Activated CD4-positive, alpha-beta T cell treated with anti-CD3 and anti-CD28 coated beads, Interleukin-2, amount 10 ng/mL, durations not matched to agents 24 days and 14 days (primary cell): ENCODE results near the gene NUP62CL. TPM values are rescaled to one million over a fixed set of nuclear protein-coding genes. Genes with fewer than 3 reads are reported as not detected.
"Not testable (repeated sequence)": the region's sequence is repeated elsewhere in the genome, so short reads cannot be mapped to it uniquely, and the experiment has no call there.

Experiments
- DNase-seq: peaks from one replicate; pipeline ENCODE4 v3.0.0; 2022
- H3K27ac Mint-ChIP-seq: one replicate; pipeline ENCODE4 v1.8.0; 2022; ENCODE audit warnings: mild to moderate bottlenecking, mixed read lengths
- H3K27me3 Mint-ChIP-seq: one replicate; pipeline ENCODE4 v1.8.0; 2022; ENCODE audit warnings: mixed read lengths
- H3K36me3 Mint-ChIP-seq: one replicate; pipeline ENCODE4 v1.8.0; 2022; ENCODE audit warnings: low read depth, mild to moderate bottlenecking, mixed read lengths
- H3K4me1 Mint-ChIP-seq: one replicate; pipeline ENCODE4 v1.8.0; 2021; ENCODE audit warnings: mixed read lengths
- H3K4me3 Mint-ChIP-seq: one replicate; pipeline ENCODE4 v1.8.0; 2022; ENCODE audit warnings: mild to moderate bottlenecking, moderate library complexity, mixed read lengths
- H3K9me3 Mint-ChIP-seq: one replicate; pipeline ENCODE4 v1.8.0; 2021; ENCODE audit warnings: mixed read lengths
- intact Hi-C: fragments of 100-400 bp; cut with micrococcal nuclease; formaldehyde crosslinking; loops from one replicate; pipeline ENCODE4 v1.15.1; 2023
- total RNA-seq: library from RNA; stranded (reverse); gene quantifications from 2 replicates; pipeline ENCODE4 v1.2.3, GENCODE V29; 2022

NUP62CL gene
- total RNA-seq, 1 donor from 2014 or later = 1.1 TPM

DNA sequence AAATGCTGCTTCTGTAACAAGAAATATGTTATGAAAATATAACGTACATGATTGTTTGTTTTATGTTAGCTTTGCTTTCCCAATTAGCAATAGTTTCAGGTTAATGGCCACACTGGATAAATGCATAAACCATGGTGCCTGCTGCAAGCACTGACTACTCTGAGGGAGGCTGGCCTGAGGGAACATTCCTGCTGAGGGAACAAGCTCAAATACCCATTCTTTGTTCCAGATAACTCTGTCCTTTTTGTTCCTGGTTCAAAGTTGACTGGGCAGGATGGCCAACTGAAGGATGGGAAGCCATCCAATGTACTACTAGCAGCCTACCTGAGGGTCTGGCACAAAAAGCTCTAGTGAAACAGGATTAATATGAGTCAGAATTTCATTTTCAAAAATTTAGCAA is 37.5 kb downstream of the NUP62CL start:
- intact Hi-C loops = no loop called here
- Mint-ChIP-seq H3K4me3 (no peak overlapping the region), H3K4me1 (no peaks in the 10 kb centered on the region), H3K27ac (no peak overlapping the region), H3K9me3 (no peaks in the 10 kb centered on the region), H3K36me3 (no peaks in the 10 kb centered on the region), H3K27me3 (no peaks in the 10 kb centered on the region)
- DNase-seq = no peak

- Mint-ChIP-seq H3K27ac (no peak overlapping the region), H3K27me3 (no peaks in the 10 kb centered on the region), H3K4me1 (no peaks in the 10 kb centered on the region), H3K4me3 (no peak overlapping the region), H3K36me3 (no peaks in the 10 kb centered on the region), H3K9me3 (no peaks in the 10 kb centered on the region)
- no peak for DNase-seq
- intact Hi-C loops = no loop called here
Measured at GRCh38 chrX:107168257-107168656, 38.0 kb downstream of the NUP62CL start.

- Mint-ChIP-seq H3K27ac (no peak overlapping the region), H3K4me1 (no peaks in the 10 kb centered on the region), H3K4me3 (no peak overlapping the region), H3K9me3 (no peaks in the 10 kb centered on the region), H3K27me3 (no peaks in the 10 kb centered on the region), H3K36me3 (no peaks in the 10 kb centered on the region)
- intact Hi-C loops = no loop called here
- no peak for DNase-seq
Measured at GRCh38 chrX:107167163-107167921, 38.9 kb downstream of the NUP62CL start.

- intact Hi-C loops = loop anchor here (5.0 kb wide), 1 partner anchor 40 kb away; the partner anchor contains the start of gene RBM41
- DNase-seq, H3K36me3 Mint-ChIP-seq, H3K27ac Mint-ChIP-seq, H3K27me3 Mint-ChIP-seq, H3K9me3 Mint-ChIP-seq, H3K4me1 Mint-ChIP-seq, H3K4me3 Mint-ChIP-seq: not testable (repeated sequence)
Measured at GRCh38 chrX:107157618-107158017, 48.6 kb downstream of the NUP62CL start.

DNA sequence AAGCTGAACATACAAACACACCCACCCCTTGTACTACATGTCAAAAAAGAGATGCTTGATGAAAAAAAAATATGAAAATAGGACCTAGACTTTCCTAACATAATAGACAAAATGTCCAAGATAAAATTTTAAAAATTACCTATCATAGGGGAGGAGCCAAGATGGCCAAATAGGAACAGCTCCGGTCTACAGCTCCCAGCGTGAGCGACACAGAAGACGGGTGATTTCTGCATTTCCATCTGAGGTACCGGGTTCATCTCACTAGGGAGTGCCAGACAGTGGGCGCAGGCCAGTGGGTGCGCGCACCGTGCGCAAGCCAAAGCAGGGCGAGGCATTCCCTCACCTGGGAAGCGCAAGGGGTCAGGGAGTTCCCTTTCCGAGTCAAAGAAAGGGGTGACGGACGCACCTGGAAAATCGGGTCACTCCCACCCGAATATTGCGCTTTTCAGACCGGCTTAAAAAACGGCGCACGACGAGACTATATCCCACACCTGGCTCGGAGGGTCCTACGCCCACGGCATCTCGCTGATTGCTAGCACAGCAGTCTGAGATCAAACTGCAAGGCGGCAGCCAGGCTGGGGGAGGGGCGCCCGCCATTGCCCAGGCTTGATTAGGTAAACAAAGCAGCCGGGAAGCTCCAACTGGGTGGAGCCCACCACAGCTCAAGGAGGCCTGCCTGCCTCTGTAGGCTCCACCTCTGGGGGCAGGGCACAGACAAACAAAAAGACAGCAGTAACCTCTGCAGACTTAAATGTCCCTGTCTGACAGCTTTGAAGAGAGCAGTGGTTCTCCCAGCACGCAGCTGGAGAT is 50.4 kb downstream of the NUP62CL start:
- peak overlapping the region; percentile 81 for H3K4me3 Mint-ChIP-seq
- intact Hi-C loops = loop anchor here (5.0 kb wide), 1 partner anchor 39 kb away; the partner anchor contains the start of gene RBM41
- not testable (repeated sequence) for H3K36me3 Mint-ChIP-seq, DNase-seq, H3K27me3 Mint-ChIP-seq, H3K9me3 Mint-ChIP-seq, H3K4me1 Mint-ChIP-seq
- peak overlapping the region; percentile 87 for H3K27ac Mint-ChIP-seq

DNA sequence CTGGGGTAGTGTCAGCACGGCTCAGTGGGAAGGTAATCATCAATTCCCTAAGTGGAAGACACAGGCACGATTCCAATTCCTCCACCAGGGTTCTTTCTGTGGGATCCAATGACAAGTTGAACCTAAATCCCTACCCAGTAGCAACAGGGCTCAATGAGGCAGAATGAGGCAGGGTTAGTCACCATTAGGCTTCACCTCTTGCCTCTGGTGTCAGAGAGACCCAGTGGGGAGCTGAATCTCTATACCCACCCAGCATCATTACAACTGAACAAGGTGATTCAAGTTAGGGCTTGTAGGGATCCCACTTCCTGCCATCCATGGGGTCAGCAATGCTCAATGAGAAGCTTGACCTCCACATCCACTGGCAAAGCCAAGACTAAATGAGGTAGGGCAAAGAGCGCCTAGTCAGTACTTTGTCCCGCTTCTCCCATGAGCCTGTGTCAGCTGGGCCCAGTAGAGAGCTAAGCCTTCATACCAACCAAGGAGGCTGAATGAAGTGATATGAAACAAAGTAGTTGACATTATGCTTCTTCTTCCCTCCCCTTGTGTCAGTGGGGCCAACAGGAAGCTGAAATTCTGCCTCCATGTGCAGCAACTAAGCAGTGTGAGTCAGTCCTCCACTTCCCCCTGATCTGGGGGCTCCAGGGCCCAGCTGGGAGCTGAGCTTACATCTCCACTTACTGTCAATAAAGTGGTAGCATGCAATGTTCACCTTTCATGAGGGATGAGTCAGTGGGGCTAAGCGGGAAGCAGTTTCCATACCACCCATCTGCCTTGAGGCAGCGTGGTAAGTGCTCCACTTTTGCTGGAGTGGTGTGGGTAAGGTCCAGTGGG is 51.2 kb downstream of the NUP62CL start:
- peak overlapping the region; percentile 81 for H3K4me3 Mint-ChIP-seq
- no peaks in the 10 kb centered on the region for H3K27me3 Mint-ChIP-seq
- intact Hi-C loops = loop anchor here (5.0 kb wide), 1 partner anchor 38 kb away; the partner anchor contains the start of gene RBM41
- peak overlapping the region; percentile 87 for H3K27ac Mint-ChIP-seq
- no peaks in the 10 kb centered on the region for H3K36me3 Mint-ChIP-seq
- peak; percentile 65 for DNase-seq
- H3K4me1 Mint-ChIP-seq = peaks cover 5% of the 10 kb centered on the region
- H3K9me3 Mint-ChIP-seq = no peaks in the 10 kb centered on the region

GRCh38 chrX:107153005-107153404 is 53.2 kb downstream of the NUP62CL start:
- H3K27ac Mint-ChIP-seq = no peak overlapping the region
- H3K36me3 Mint-ChIP-seq = no peaks in the 10 kb centered on the region
- no peak for DNase-seq
- H3K9me3 Mint-ChIP-seq = no peaks in the 10 kb centered on the region
- intact Hi-C loops = no loop called here
- H3K27me3 Mint-ChIP-seq = no peaks in the 10 kb centered on the region
- no peak overlapping the region for H3K4me3 Mint-ChIP-seq
- peaks cover 5% of the 10 kb centered on the region for H3K4me1 Mint-ChIP-seq

GRCh38 chrX:107146670-107147069 is 59.6 kb downstream of the NUP62CL start:
- H3K27me3 Mint-ChIP-seq = no peaks in the 10 kb centered on the region
- H3K4me3 Mint-ChIP-seq = no peak overlapping the region
- peaks cover 3% of the 10 kb centered on the region for H3K4me1 Mint-ChIP-seq
- no peaks in the 10 kb centered on the region for H3K9me3 Mint-ChIP-seq
- intact Hi-C loops = no loop called here
- DNase-seq = no peak
- no peak overlapping the region for H3K27ac Mint-ChIP-seq
- H3K36me3 Mint-ChIP-seq = no peaks in the 10 kb centered on the region

- no peak for DNase-seq
- intact Hi-C loops = no loop called here
- Mint-ChIP-seq H3K36me3 (peaks cover 4% of the 10 kb centered on the region), H3K27ac (peak overlapping the region; percentile 70), H3K27me3 (no peaks in the 10 kb centered on the region), H3K4me1 (peaks cover 11% of the 10 kb centered on the region), H3K9me3 (no peaks in the 10 kb centered on the region), H3K4me3 (peak overlapping the region; percentile 66)
Measured at GRCh38 chrX:107135965-107136307, 70.3 kb downstream of the NUP62CL start.

DNA sequence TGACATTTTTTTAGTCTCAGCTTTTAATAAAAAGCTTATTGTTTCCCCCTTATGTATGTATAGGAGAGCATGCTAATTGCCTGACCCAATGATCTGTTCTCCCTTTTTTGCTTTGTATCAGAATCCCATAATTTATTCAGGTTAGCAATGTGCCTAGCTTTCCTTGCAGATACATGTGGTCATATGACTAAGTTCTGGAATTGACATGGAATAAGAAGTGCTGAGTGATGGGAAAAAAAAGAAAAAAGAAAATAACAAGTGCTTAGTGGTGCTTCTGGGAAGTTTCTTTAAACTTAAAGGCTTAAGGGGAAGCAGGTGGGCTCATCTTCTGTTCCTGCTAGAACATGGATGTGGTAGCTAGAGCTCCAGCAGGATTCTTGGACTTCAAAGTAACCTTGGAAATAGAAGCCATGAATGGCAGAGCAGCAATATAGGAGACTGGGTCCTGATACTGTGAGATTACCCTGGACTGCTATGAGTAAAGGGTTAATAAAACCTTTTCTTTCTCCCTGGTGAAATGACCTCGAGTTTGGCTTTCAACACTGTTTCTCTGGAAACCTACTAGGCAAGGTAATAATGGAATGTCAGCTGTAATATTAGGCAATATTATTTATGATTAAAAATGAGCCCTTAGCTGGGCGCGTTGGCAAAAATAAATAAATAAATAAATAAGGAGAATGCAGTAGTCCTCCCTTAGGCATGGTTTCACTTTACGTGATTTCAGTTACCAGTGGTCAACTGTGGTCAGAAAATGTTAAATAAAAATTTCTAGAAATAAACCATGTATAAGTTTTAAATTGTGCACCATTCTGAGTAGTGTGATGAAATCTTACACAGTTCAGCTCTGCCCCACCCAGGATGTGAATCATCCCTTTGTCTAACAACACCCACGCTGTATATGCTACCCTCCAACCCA is 70.9 kb downstream of the NUP62CL start:
- H3K4me3 Mint-ChIP-seq = peak overlapping the region; percentile 66

GRCh38 chrX:107123750-107124149 is 82.5 kb downstream of the NUP62CL start:
- peaks cover 6% of the 10 kb centered on the region for H3K4me1 Mint-ChIP-seq
- no peaks in the 10 kb centered on the region for H3K36me3 Mint-ChIP-seq
- H3K9me3 Mint-ChIP-seq = no peaks in the 10 kb centered on the region
- H3K27ac Mint-ChIP-seq = no peak overlapping the region
- no peak for DNase-seq
- H3K27me3 Mint-ChIP-seq = no peaks in the 10 kb centered on the region
- no peak overlapping the region for H3K4me3 Mint-ChIP-seq
- intact Hi-C loops = no loop called here

More for the DNA sequence above, 70.9 kb downstream of the NUP62CL start:
- peak; percentile 59 for DNase-seq
- Mint-ChIP-seq H3K36me3 (peaks cover 4% of the 10 kb centered on the region), H3K9me3 (no peaks in the 10 kb centered on the region), H3K27me3 (no peaks in the 10 kb centered on the region), H3K27ac (peak overlapping the region; percentile 70), H3K4me1 (peaks cover 11% of the 10 kb centered on the region)
- intact Hi-C loops = no loop called here

GRCh38 chrX:107119283-107119682 is 87.0 kb downstream of the NUP62CL start:
- H3K36me3 Mint-ChIP-seq = peaks cover 30% of the 10 kb centered on the region
- intact Hi-C loops = loop anchor here (2.0 to 10.0 kb wide), 4 partner anchors 38 to 634 kb away; partner anchors contain the start of genes DNAAF6, NUP62CL and PRPS1

More at GRCh38 chrX:107119283-107119682, 87.0 kb downstream of the NUP62CL start:
- H3K4me3 Mint-ChIP-seq = peak overlapping the region; percentile 97
- H3K27me3 Mint-ChIP-seq = no peaks in the 10 kb centered on the region
- no peaks in the 10 kb centered on the region for H3K9me3 Mint-ChIP-seq
- peak overlapping the region; percentile 97 for H3K27ac Mint-ChIP-seq
- peaks cover 18% of the 10 kb centered on the region for H3K4me1 Mint-ChIP-seq
- DNase-seq = no peak
